MCF 10A (cell line): ENCODE data around the gene PDHB. TPM values are rescaled to one million over a fixed set of nuclear protein-coding genes. Genes with fewer than 3 reads are reported as not detected.

Source experiments
- BruUV-seq: library from RNA; stranded (reverse); fragments of 400-500 nt; replicated peaks from 2 replicates; lab custom pipeline; 2021; lab: Mats Ljungman, UMichigan
- CTCF ChIA-PET: fragments of 300-600 bp; sonication (Branson Sonifier 250); formaldehyde crosslinking; extraction: SDS; loops from one replicate; lab custom pipeline; 2021; ENCODE audit warnings: antibody characterized with exemption, inconsistent platforms; lab: Yijun Ruan, JAX
- POLR2A ChIA-PET: fragments of 300-600, 350-650 bp; sonication (Branson Sonifier 250); formaldehyde crosslinking; extraction: SDS; loops from one replicate; lab custom pipeline; 2020; ENCODE audit warnings: antibody characterized with exemption, inconsistent platforms; lab: Yijun Ruan, JAX
- DNase-seq: peaks from one replicate; pipeline ENCODE4 v3.0.0-alpha.2; 2018; ENCODE audit not compliant: unreplicated experiment
- H3K27ac Mint-ChIP-seq: one replicate; pipeline ENCODE4 v1.8.0; 2022; ENCODE audit warnings: mild to moderate bottlenecking, low read depth, mixed read lengths; ENCODE audit not compliant: unreplicated experiment
- H3K27me3 Mint-ChIP-seq: one replicate; pipeline ENCODE4 v1.8.0; 2022; ENCODE audit warnings: mixed read lengths; ENCODE audit not compliant: insufficient read depth, unreplicated experiment
- H3K36me3 Mint-ChIP-seq: one replicate; pipeline ENCODE4 v1.8.0; 2022; ENCODE audit warnings: mild to moderate bottlenecking, moderate library complexity, mixed read lengths; ENCODE audit not compliant: insufficient read depth, unreplicated experiment
- H3K4me1 Mint-ChIP-seq: one replicate; pipeline ENCODE4 v1.8.0; 2022; ENCODE audit warnings: mixed read lengths; ENCODE audit not compliant: insufficient read depth, unreplicated experiment
- H3K4me3 Mint-ChIP-seq: one replicate; pipeline ENCODE4 v1.8.0; 2022; ENCODE audit warnings: mild to moderate bottlenecking, moderate library complexity, mixed read lengths; ENCODE audit not compliant: unreplicated experiment
- H3K9me3 Mint-ChIP-seq: one replicate; pipeline ENCODE4 v1.8.0; 2022; ENCODE audit warnings: mixed read lengths; ENCODE audit not compliant: unreplicated experiment
- CTCF ChIP-seq: fragments of 200-600 bp; IDR thresholded peaks from one replicate; pipeline ENCODE4 v1.8.0; 2022; ENCODE audit warnings: antibody characterized with exemption, mild to moderate bottlenecking; ENCODE audit not compliant: unreplicated experiment
- intact Hi-C: fragments of 100-400 bp; cut with micrococcal nuclease; formaldehyde crosslinking; loops from 2 replicates; pipeline ENCODE4 v1.14.1; 2022
- total RNA-seq: library from RNA; stranded (reverse); gene quantifications from 2 replicates; pipeline ENCODE4 v1.2.3, GENCODE V29; 2022

PDHB gene
- total RNA-seq, 1 experiment from 2014 or later = 62.2 TPM

DNA sequence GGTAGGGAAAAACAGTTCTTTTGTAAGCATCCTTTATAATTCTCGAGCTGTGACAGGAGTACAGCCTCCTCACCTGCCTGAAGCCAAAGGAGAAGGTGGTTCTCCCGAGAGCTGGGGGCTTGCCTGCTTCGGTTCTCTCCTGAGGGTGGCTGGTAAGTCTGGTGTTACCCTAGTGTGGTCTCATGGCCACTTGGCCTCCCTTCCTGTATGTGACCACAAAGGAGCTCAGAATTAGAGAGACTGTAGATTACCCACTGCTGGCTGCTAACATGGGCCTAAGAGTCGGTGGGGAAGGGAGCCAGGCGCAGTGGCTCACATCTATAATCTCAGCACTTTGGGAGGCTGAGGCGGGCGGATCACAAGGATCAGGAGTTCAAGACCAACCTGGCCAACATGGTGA, 12.6 kb downstream of the PDHB start:
- no peak overlapping the region for H3K27ac Mint-ChIP-seq
- intact Hi-C loops = no loop called here
- BruUV-seq = no TSS peak
- H3K4me1 Mint-ChIP-seq = no peaks in the 10 kb centered on the region
- no peaks in the 10 kb centered on the region for H3K9me3 Mint-ChIP-seq
- no peaks in the 10 kb centered on the region for H3K27me3 Mint-ChIP-seq
- H3K36me3 Mint-ChIP-seq = peaks cover 68% of the 10 kb centered on the region
- CTCF ChIA-PET = interaction anchor here (0.6 to 1.5 kb wide), 8 partner anchors 12 to 662 kb away, joined by 3 to 6 read pairs (median 3); partner anchors contain the start of genes HTD2 and RPP14
- no peak for DNase-seq
- POLR2A ChIA-PET = interaction anchor here (0.6 to 1.3 kb wide), 4 partner anchors 34 to 113 kb away, joined by 3 to 4 read pairs (median 3); no protein-coding TSS in a partner anchor
- no peak overlapping the region for H3K4me3 Mint-ChIP-seq
- TF ChIP-seq CTCF = no peak

DNA sequence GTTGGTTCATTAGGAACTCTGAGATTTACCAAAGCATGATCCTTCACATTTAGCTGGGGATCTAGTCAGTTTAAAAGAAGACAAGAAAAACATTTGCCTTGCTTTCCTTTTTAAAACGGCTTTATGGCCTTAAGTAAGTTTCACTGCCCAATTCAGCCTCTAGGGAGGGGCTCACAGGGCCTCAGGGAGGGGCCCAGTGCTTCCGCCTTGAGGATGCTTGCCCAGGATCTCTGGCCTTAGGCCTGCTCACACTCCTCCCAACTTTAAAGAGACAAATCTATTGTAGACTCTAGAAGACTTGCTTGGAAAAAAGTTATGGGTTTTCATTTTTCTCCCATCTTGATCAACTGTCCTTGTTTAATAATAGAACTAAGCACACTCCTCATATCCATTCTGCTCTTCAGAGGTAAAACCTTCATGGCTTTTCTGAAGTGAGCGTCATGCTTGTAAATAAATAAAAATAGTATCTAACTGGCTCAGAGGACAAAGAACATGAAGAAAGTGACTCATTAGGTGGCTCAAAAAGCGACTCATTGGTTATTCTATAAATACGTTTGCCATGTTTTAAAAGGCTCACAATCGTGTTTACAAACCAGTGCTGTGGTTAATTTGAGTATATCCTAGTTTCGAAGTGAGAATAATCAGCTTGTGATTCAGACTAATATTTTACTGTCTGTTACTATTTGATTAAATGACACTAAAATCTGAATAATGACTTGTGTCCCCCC, 13.7 kb downstream of the PDHB start:
- no peak overlapping the region for H3K4me3 Mint-ChIP-seq
- peaks cover 68% of the 10 kb centered on the region for H3K36me3 Mint-ChIP-seq
- no peak for DNase-seq
- no TSS peak for BruUV-seq
- ChIA-PET POLR2A (interaction anchor here (0.8 to 1.3 kb wide), 3 partner anchors 52 to 112 kb away, joined by 3 to 4 read pairs (median 3); no protein-coding TSS in a partner anchor), CTCF (interaction anchor here (0.6 kb wide), 1 partner anchor 71 kb away, joined by 3 read pairs; no protein-coding TSS in a partner anchor)
- no peaks in the 10 kb centered on the region for H3K4me1 Mint-ChIP-seq
- H3K9me3 Mint-ChIP-seq = no peaks in the 10 kb centered on the region
- TF ChIP-seq CTCF = no peak
- no peak overlapping the region for H3K27ac Mint-ChIP-seq
- intact Hi-C loops = no loop called here
- H3K27me3 Mint-ChIP-seq = no peaks in the 10 kb centered on the region

- DNase-seq = no peak
- Mint-ChIP-seq H3K27me3 (no peaks in the 10 kb centered on the region), H3K9me3 (no peaks in the 10 kb centered on the region), H3K27ac (no peak overlapping the region), H3K36me3 (peaks cover 52% of the 10 kb centered on the region), H3K4me1 (peaks cover 5% of the 10 kb centered on the region), H3K4me3 (no peak overlapping the region)
- TF ChIP-seq CTCF = no peak
- intact Hi-C loops = no loop called here
- no TSS peak for BruUV-seq
- CTCF ChIA-PET = interaction anchor here (1.1 to 4.7 kb wide), 4 partner anchors 64 to 114 kb away, joined by 3 to 32 read pairs (median 6); partner anchors contain the start of gene HTD2
- POLR2A ChIA-PET = interaction anchor here (1.6 kb wide), 1 partner anchor 84 kb away, joined by 4 read pairs; no protein-coding TSS in a partner anchor
Measured at GRCh38 chr3:58418227-58418626, 15.4 kb downstream of the PDHB start.

GRCh38 chr3:58417075-58417474, 16.6 kb downstream of the PDHB start:
- Mint-ChIP-seq H3K4me3 (no peak overlapping the region), H3K4me1 (peaks cover 5% of the 10 kb centered on the region)
- CTCF ChIA-PET = interaction anchor here (0.7 to 4.7 kb wide), 4 partner anchors 16 to 255 kb away, joined by 3 to 32 read pairs (median 12); partner anchors contain the start of gene HTD2

More at GRCh38 chr3:58417075-58417474, 16.6 kb downstream of the PDHB start:
- Mint-ChIP-seq H3K27ac (no peak overlapping the region), H3K9me3 (no peaks in the 10 kb centered on the region), H3K36me3 (peaks cover 47% of the 10 kb centered on the region), H3K27me3 (no peaks in the 10 kb centered on the region)
- intact Hi-C loops = no loop called here
- BruUV-seq = no TSS peak
- POLR2A ChIA-PET = no interaction called here
- TF ChIP-seq CTCF = no peak
- DNase-seq = no peak
